AG04449 (cell line): ENCODE data around the gene RAB1A.

Source experiments
- CTCF ChIA-PET: fragments of 350-600 bp; formaldehyde crosslinking; extraction: SDS; loops from one replicate; lab custom pipeline; 2021; ENCODE audit warnings: antibody characterized with exemption; lab: Yijun Ruan, JAX
- POLR2A ChIA-PET: fragments of 400-600, 350-600 bp; formaldehyde crosslinking; extraction: SDS; loops from one replicate; lab custom pipeline; 2020; ENCODE audit warnings: antibody characterized with exemption, inconsistent platforms; lab: Yijun Ruan, JAX
- DNase-seq: peaks from one replicate; pipeline ENCODE4 v3.0.0-alpha.2; 2010; ENCODE audit warnings: low read depth, low spot score
- H3K4me3 ChIP-seq: 2 replicates; pipeline ENCODE4 v1.5.1; 2011; ENCODE audit warnings: low read depth, mild to moderate bottlenecking, control low read depth, low read length
- TF ChIP-seq, protein P1 (sequence below): IDR thresholded peaks from one replicate; pipeline ENCODE4 v1.5.1; 2011; ENCODE audit warnings: mild to moderate bottlenecking, moderate library complexity, low read length, control low read depth, inconsistent platforms; ENCODE audit not compliant: insufficient read depth; ENCODE audit errors: missing control alignments

Gene RAB1A

DNA sequence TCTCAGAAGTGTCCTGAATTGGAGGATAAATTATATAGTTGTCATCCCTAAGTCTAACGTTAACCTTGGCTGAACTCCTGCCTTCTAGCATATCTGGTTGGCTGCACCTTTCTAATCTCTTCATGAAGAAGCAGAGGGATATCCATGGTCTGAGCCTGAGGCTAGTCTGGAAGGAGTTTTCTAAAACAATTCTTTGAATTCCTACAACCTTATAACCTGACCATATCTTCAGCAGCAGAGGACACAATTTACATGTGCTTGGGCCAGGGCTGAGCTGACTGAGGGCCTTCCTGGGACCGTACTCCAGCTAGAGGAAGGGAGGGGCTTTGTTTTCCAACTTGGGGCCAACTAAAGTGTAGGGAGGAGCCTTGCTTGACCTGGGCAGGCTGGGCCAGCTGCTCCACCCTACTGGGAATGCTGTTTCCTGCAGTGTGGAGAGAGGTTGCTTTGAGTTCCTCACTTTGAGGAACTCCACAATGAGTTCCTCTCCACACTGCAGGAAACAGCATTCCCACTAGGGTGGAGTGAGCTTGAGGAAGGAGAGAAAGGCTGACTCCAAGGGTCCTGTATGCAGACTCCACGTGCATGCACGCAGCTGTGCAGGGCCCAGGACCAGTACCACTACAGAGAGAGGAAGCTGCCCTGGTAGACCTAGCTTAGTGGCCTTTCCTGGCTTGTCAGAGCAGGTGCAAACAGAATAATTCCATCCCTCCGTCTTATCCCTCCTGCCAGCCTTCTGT, 54.1 kb downstream of the RAB1A start:
- TF ChIP-seq, protein P1, sequence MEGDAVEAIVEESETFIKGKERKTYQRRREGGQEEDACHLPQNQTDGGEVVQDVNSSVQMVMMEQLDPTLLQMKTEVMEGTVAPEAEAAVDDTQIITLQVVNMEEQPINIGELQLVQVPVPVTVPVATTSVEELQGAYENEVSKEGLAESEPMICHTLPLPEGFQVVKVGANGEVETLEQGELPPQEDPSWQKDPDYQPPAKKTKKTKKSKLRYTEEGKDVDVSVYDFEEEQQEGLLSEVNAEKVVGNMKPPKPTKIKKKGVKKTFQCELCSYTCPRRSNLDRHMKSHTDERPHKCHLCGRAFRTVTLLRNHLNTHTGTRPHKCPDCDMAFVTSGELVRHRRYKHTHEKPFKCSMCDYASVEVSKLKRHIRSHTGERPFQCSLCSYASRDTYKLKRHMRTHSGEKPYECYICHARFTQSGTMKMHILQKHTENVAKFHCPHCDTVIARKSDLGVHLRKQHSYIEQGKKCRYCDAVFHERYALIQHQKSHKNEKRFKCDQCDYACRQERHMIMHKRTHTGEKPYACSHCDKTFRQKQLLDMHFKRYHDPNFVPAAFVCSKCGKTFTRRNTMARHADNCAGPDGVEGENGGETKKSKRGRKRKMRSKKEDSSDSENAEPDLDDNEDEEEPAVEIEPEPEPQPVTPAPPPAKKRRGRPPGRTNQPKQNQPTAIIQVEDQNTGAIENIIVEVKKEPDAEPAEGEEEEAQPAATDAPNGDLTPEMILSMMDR, result no peak
- CTCF ChIA-PET, result interaction anchor here (1.2 to 1.8 kb wide), 3 partner anchors 11 to 111 kb away, joined by 4 to 6 read pairs (median 4); no protein-coding TSS in a partner anchor
- DNase-seq, result no peak
- POLR2A ChIA-PET, result no interaction called here
- no peak overlapping the region for H3K4me3 ChIP-seq

DNA sequence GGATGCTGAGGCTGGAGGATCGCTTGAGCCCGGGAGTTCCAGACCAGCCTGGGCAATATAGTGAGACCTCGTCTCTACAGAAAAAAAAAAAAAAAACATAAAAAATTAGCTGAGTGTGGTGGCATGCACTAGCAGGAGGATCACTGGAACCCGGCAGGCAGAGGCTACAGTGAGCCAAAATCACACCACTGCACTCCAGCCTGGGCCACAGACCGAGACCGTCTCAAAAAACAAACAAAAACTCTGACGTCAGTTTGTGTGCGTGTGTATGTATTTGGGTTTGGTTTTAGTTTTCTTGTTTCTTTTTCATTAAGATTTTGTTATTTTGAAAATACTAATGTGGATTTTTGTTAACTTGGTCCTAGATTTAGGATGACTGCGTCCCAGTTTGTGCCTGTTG, 54.7 kb downstream of the RAB1A start:
- no peak for DNase-seq
- POLR2A ChIA-PET, result no interaction called here
- no peak overlapping the region for H3K4me3 ChIP-seq
- TF ChIP-seq, protein P1, result no peak
- CTCF ChIA-PET, result interaction anchor here (0.8 to 1.8 kb wide), 3 partner anchors 11 to 112 kb away, joined by 3 to 6 read pairs (median 4); no protein-coding TSS in a partner anchor

DNA sequence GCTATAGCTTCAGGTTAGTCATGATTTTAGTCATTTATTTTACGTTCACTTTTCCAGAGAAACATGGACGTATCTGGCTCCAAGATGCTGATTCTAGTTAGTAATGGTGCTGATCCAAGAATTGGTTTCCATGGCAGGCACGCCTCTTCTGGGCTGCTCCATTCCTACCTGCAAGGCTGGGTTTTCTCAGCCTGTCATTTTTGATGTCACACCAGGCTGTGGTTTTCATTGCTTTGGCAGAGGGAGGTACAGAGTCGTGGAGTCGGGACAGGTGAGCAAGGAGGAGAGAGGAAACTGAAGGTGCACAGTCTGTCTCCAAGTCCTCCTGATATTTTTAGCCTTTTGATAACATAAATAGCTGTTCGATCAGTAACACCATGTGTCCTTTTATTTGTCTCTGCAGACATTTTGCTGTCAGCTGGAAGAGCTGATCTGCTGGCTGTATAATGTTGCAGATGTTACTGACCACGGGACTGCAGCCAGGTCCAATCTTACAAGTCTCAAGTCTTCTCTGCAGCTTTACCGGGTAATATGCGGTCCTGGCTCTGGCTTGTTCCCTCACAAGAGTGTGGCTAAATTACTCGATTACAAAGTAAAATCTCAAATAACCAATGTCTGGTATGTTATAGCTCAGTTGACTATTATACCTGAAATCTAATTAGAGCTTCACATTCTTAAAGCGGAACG, 55.9 kb downstream of the RAB1A start:
- ChIA-PET POLR2A (no interaction called here), CTCF (interaction anchor here (1.8 to 2.0 kb wide), 2 partner anchors 9 to 113 kb away, joined by 6 to 7 read pairs; no protein-coding TSS in a partner anchor)
- TF ChIP-seq, protein P1, result no peak
- H3K4me3 ChIP-seq, result no peak overlapping the region
- DNase-seq, result no peak

DNA sequence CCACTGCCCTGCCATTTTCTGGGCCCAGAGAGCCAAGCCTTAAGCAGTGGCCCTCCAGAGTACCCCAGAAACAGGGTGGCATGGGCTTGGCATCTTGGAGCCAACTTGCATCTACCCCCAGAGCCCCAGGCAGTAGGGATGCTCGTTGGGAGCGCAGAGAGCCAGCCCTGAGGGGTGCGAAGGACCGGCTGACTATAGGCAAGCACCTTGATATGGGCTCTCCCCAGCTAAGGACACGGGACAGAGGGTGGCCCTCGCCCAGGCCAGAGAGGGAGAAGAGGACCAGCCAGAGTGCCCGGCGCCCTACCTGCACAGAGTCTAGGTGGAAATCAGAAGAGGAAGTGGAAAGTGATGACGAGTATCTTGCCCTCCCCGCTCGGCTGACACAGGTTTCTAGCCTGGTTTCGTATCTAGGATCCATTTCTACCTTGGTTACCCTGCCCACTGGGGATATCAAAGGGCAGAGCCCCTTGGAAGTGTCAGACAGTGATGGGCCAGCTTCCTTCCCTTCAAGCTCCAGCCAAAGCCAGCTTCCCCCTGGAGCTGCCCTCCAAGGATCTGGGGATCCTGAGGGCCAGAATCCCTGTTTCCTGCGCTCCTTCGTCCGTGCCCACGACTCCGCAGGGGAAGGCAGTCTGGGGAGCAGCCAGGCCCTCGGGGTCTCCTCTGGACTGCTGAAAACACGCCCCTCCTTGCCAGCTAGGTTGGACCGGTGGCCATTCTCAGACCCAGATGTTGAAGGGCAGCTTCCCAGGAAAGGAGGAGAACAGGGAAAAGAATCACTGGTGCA, 57.5 kb downstream of the RAB1A start:
- TF ChIP-seq, protein P1, result no peak
- CTCF ChIA-PET, result interaction anchor here (1.4 to 3.2 kb wide), 4 partner anchors 9 to 115 kb away, joined by 3 to 13 read pairs (median 8); no protein-coding TSS in a partner anchor
- no peak for DNase-seq
- H3K4me3 ChIP-seq, result no peak overlapping the region
- POLR2A ChIA-PET, result interaction anchor here (0.7 to 1.0 kb wide), 2 partner anchors 16 to 319 kb away, joined by 3 read pairs; partner anchors contain the start of gene CEP68

DNA sequence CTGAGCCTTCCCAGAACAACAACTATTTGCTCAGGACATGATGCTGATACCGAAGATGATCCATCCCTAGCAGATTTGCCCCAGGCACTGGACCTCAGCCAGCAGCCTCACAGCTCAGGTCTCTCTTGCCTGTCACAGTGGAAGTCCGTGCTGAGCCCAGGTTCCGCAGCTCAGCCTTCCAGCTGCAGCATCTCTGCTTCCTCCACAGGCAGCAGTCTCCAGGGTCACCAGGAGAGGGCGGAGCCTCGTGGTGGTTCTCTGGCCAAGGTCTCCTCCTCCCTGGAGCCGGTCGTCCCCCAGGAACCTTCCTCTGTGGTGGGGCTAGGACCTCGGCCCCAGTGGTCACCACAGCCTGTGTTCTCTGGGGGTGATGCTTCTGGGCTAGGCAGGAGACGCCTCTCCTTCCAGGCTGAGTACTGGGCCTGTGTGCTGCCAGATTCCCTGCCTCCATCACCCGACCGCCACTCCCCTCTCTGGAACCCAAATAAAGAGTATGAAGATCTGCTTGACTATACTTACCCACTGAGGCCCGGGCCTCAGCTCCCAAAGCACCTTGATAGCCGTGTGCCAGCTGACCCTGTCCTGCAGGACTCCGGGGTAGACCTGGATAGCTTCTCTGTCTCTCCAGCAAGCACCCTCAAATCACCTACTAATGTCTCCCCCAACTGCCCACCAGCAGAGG, 58.3 kb downstream of the RAB1A start:
- ChIA-PET CTCF (interaction anchor here (1.0 to 3.2 kb wide), 8 partner anchors 8 to 154 kb away, joined by 3 to 13 read pairs (median 3); no protein-coding TSS in a partner anchor), POLR2A (no interaction called here)
- H3K4me3 ChIP-seq, result no peak overlapping the region
- TF ChIP-seq, protein P1, result peak; percentile 42
- DNase-seq, result no peak
